ENCODE results near the gene KRTAP4-1. TPM values are rescaled to one million over a fixed set of nuclear protein-coding genes. Genes with fewer than 3 reads are reported as not detected.

KRTAP4-1 gene
- total and polyA plus RNA-seq, 2 donors (not counting 1 experiment from before 2014, with no cell fraction given), result not detected

DNA sequence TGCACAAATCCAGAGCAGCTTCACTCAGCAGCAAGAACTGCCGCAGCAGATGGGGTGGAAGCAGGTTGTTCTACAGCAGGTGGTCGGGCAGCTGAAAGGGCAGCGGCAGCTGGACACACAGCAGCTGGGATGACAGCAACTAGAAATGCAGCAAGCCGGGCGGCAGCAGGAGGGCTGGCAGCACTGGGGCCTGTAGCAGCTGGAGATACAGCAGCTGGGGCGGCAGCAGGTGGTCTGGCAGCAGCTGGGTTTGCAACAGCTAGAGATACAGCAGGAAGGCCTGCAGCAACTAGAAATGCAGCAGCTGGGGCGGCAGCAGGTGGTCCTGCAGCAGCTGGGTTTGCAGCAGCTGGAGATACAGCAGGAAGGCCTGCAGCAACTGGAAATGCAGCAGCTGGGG, 17.1 kb downstream of the KRTAP4-1 start:
- H3K9me3 Mint-ChIP-seq (ENCODE audit: insufficient read depth), result no peaks in the 10 kb centered on the region

DNA sequence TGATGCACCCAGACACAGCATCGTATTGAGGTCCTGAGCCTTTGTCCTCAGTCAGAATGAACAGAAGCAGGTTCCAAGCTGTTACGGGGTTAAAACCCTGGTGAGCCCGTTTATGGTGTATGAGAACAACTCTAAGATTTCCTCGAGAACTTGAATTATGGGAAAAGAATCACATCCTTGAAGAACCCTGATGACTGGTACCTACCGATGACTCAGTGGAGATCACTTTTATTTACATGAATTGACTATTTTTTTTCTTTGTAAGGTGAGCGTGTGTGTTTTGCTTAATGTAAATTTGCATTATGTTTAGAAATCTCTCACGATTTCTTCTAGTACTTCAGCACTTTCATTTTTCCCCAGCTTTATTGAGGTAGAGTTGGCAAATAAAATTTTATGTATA, 20.9 kb downstream of the KRTAP4-1 start:
- H4K20me1 ChIP-seq (ENCODE audit: control insufficient read depth, insufficient read depth, low read length, poor library complexity, severe bottlenecking), result no peaks in the 10 kb centered on the region
- Mint-ChIP-seq H3K27me3 (peaks cover 22% of the 10 kb centered on the region), H3K9me3 (ENCODE audit: insufficient read depth) (no peaks in the 10 kb centered on the region), H3K27ac (no peak overlapping the region), H3K4me3 (no peak overlapping the region), H3K4me1 (no peaks in the 10 kb centered on the region)
- ChIA-PET CTCF (no interaction called here), POLR2A (no interaction called here)
- H2AFZ ChIP-seq (ENCODE audit: insufficient read depth, low read depth, low read length, poor library complexity, severe bottlenecking), result no peak overlapping the region
- 95% methylated on average over 5 of the region's 7 CpGs for WGBS (ENCODE audit: insufficient coverage)
- H3K4me1 ChIP-seq (ENCODE audit: control insufficient read depth in 2 of 2, insufficient read depth in 2 of 2, low read length in 2 of 2), result no peaks in the 10 kb centered on the region
- H3K27me3 ChIP-seq (replicated peaks in 1 of 4; ENCODE audit: control extremely low read depth in 1 of 4, control insufficient read depth in 3 of 4, insufficient read depth in 4 of 4, low read length in 3 of 4), result no peaks in the 10 kb centered on the region
- H3K27ac ChIP-seq (ENCODE audit: low read length in 2 of 2), result no peak overlapping the region
- DNase-seq (no peak), ATAC-seq (ENCODE audit: low read depth) (no peak)
- H3K79me2 ChIP-seq (ENCODE audit: control insufficient read depth, insufficient read depth, low read length), result no peaks in the 10 kb centered on the region
- no peak overlapping the region for H3K9ac ChIP-seq (ENCODE audit: low read length)
- intact Hi-C loops (cut with micrococcal nuclease), result no loop called here
- no peak for TF ChIP-seq EZH2 (IDR thresholded peaks at IDR 0.05; ENCODE audit: borderline replicate concordance, insufficient read depth, low read depth, low read length, poor library complexity, severe bottlenecking)
- no peak for TF ChIP-seq CTCF (IDR thresholded peaks at IDR 0.05)
- no peaks in the 10 kb centered on the region for H3K36me3 ChIP-seq (replicated peaks in 1 of 2; ENCODE audit: control extremely low read depth in 1 of 2, control insufficient read depth in 1 of 2, extremely low read depth in 1 of 2, insufficient read depth in 2 of 2, low read length in 1 of 2)
- H3K4me3 ChIP-seq (ENCODE audit: control extremely low read depth in 1 of 5, extremely low read depth in 1 of 5, insufficient read depth in 1 of 5, low read depth in 2 of 5, low read length in 4 of 5), result no peak overlapping the region
- no peak overlapping the region for H3K4me2 ChIP-seq (replicated peaks; ENCODE audit: low read depth, low read length, poor library complexity, severe bottlenecking)
- H3K9me3 ChIP-seq (ENCODE audit: control extremely low read depth in 1 of 3, control insufficient read depth in 2 of 3, insufficient read depth in 1 of 3, low read length in 2 of 3), result peaks cover 0 to 6% (median 0%) of the 10 kb centered on the region in 3 donors

More for the DNA sequence above, 17.1 kb downstream of the KRTAP4-1 start:
- Histone ChIP-seq H2AFZ (ENCODE audit: insufficient read depth, low read depth, low read length, poor library complexity, severe bottlenecking) (no peak overlapping the region), H3K79me2 (ENCODE audit: control insufficient read depth, insufficient read depth, low read length) (no peaks in the 10 kb centered on the region), H3K4me2 (replicated peaks; ENCODE audit: low read depth, low read length, poor library complexity, severe bottlenecking) (no peak overlapping the region), H3K9me3 (ENCODE audit: control extremely low read depth in 1 of 3, control insufficient read depth in 2 of 3, insufficient read depth in 1 of 3, low read length in 2 of 3) (peaks cover 0 to 6% (median 0%) of the 10 kb centered on the region in 3 donors), H3K36me3 (replicated peaks in 1 of 2; ENCODE audit: control extremely low read depth in 1 of 2, control insufficient read depth in 1 of 2, extremely low read depth in 1 of 2, insufficient read depth in 2 of 2, low read length in 1 of 2) (no peaks in the 10 kb centered on the region), H4K20me1 (ENCODE audit: control insufficient read depth, insufficient read depth, low read length, poor library complexity, severe bottlenecking) (no peaks in the 10 kb centered on the region), H3K27ac (ENCODE audit: low read length in 2 of 2) (no peak overlapping the region), H3K4me1 (ENCODE audit: control insufficient read depth in 2 of 2, insufficient read depth in 2 of 2, low read length in 2 of 2) (no peaks in the 10 kb centered on the region), H3K27me3 (replicated peaks in 1 of 4; ENCODE audit: control extremely low read depth in 1 of 4, control insufficient read depth in 3 of 4, insufficient read depth in 4 of 4, low read length in 3 of 4) (no peaks in the 10 kb centered on the region), H3K9ac (ENCODE audit: low read length) (no peak overlapping the region), H3K4me3 (ENCODE audit: control extremely low read depth in 1 of 5, extremely low read depth in 1 of 5, insufficient read depth in 1 of 5, low read depth in 2 of 5, low read length in 4 of 5) (no peak overlapping the region)
- POLR2A ChIA-PET, result no interaction called here
- intact Hi-C loops (cut with micrococcal nuclease), result no loop called here
- Mint-ChIP-seq H3K27ac (no peak overlapping the region), H3K27me3 (peaks cover 10% of the 10 kb centered on the region), H3K4me1 (no peaks in the 10 kb centered on the region), H3K4me3 (no peak overlapping the region)
- TF ChIP-seq CTCF (IDR thresholded peaks at IDR 0.05) (no peak), EZH2 (IDR thresholded peaks at IDR 0.05; ENCODE audit: borderline replicate concordance, insufficient read depth, low read depth, low read length, poor library complexity, severe bottlenecking) (no peak)
- DNase-seq, result no peak
- WGBS (ENCODE audit: insufficient coverage), result 96% methylated on average over 7 of the region's 7 CpGs
- no peak for ATAC-seq (ENCODE audit: low read depth)
- CTCF ChIA-PET, result no interaction called here

All from B cell (primary cell).